ENCODE measurements around the gene NR5A1.

The NR5A1 gene

DNA sequence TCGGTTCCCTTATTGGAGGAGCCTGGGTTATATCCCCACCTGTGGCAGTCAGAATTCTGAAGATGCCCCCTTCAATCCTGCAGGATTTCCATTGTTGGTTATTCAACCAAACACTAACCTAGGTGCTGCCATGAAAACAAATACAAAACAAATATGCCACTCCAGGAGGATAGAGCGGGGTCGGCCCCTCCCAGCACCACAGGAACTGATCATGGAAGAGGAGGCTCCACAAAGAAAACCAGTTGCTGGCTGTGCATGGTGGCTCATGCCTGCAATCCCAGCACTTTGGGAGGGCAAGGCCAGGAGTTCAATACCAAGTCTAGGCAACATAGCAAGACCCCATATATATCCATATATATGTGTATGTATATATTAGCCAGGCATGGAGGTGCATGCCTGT is 70.1 kb downstream of the NR5A1 start:
- no peak for DNase-seq

DNA sequence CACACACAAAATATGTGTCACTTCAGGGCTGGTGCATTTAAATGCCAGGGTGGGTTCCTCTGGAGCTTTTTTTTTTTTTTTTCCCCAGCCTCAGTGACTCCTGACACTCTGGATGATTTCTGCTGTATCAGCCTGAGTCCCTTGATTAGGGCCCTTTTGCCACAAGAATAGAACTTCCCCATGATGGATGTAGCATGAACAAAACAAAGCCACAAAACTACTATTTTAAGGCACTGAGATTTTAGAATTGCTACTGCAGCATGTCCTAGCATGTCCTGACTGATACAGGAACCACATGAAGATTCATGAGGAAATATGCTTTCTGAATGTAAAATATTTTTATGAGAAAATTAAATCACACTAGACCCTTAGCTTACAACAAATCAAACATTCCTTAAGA is 70.9 kb downstream of the NR5A1 start:
- DNase-seq: no peak
